Embryonic facial prominence (tissue), 1 donor: Measurements from ENCODE around the gene SNCB.

Experiments
- DNase-seq: peaks from one replicate; pipeline ENCODE4 v3.0.0-alpha.2; 2016; ENCODE audit errors: extremely low spot score

The SNCB gene

DNA sequence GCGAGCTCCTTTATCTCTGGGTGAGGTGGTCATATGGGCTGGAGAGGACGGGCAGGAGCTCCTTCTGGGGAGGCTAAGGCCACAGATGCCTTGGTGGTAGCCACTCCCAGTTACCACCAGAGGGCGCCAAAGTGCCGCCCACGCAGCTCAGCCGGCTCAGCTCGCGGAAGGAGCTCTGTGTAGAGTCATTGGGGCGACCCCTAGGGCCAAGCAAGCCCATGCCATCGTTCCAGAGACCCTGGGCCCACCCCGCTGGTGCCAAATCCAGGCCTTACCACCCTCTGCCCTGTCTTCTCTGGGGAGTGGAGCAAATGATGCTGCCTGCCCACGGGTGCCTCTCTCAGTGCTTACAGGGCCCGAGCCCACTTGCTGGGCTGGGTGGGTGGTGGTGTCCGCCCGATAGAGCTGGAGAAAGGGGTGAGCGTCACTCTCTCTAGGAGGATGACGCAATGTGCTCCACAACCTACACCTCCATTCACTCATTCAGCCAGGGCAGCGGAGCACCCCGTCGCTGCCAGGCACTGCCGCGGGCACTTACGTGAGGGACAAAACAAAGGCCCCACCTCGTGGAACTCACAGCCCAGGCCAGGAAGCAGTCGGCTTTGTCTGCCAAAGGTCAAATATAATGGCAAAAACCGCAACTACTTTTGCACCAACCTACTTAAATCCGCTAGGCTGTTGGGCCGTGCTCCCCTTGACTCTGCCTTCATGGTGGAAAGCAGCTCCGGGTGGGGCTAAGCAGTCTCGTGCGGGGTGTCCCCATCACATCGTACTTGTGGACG, 30.7 kb upstream of the SNCB start:
- DNase-seq = peak; percentile 42

DNA sequence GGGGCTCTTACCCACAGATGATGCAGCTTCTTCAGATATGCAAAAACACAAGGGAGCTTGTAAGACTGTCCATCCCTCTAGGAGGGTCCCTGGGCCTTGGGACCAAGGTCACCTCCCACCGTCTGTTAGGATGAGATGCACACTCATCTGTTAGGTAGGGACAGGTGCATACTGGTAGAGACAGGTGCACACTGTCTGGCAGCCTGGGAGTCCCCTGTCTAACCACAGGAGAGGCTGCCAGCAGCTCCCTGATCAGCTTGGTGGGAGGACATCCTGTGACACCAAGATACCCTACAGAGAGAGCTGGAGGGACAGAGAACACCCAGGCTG, 30.2 kb upstream of the SNCB start:
- DNase-seq = no peak

DNA sequence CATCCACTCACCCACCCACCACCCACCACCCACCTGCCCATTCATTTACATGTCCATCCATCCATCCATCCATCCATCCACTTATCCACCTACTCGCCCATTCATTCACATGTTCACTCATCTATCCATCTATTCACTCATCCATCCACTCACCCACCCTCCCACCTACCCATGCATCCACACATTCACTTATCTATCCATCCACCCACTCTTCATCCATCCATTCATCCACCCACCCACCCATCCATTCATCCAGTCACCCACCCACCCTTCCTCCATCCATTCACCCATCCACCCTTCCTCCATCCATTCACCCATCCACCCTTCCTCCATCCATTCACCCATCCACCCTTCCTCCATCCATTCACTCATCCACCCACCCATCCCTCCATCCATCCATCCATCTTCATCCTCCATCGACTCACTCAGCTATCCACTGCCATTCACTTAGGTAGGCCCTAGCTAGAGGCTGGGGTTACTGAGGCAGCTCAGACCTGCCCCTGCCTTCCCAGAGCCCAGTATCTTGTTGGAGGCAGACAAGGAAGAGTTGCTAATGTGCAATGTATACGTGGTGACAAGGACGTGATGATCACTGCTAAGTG, 29.6 kb upstream of the SNCB start:
- no peak for DNase-seq

DNA sequence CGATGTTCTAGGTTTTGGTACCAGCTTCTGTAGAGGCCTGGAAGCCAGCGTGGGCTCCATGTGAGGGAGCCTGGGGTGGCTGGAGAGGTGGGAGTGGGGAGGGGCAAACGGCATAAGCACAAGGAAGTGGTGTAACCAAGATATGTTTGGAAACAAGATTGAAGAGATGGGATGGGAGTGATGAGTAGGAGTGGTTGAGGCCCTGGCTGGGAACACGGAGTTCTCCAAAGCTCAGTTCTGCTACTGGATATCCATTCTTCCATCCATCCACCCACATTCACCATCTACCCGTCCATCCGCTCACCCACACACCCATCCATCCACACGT, 29.1 kb upstream of the SNCB start:
- DNase-seq = no peak

DNA sequence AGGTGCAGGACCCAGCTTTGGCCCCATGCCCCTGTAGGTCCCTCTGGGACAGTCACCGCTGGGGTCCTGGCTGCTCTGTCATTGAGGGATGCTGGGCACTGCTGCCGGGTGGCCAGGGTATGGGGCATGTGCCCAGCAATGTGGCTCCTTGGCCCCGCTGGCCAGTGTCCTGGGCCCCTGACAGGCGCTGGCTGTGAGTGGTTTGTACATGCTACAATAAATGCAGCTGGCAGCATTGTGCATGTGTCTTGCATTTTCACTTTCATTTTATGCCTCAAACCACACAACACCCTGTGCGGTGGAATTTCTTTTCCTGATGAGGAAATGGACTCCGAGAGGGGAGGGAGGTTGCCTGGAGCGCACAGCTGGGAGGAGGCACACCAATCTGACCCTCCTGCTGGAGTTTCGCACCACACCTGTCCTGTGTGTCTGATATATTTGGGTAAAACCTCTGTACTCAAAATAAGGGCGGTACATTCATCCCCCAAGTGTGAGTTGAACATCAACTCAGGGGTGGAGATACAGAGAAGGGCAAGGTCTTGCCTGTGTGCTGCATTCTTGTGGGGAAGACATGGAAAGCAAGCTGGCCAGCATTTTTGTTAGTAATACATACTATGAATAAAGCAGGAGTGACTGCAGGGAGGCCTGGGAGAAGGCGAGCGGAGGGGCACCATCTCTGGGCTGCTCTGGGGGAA, 28.6 kb upstream of the SNCB start:
- DNase-seq = no peak

DNA sequence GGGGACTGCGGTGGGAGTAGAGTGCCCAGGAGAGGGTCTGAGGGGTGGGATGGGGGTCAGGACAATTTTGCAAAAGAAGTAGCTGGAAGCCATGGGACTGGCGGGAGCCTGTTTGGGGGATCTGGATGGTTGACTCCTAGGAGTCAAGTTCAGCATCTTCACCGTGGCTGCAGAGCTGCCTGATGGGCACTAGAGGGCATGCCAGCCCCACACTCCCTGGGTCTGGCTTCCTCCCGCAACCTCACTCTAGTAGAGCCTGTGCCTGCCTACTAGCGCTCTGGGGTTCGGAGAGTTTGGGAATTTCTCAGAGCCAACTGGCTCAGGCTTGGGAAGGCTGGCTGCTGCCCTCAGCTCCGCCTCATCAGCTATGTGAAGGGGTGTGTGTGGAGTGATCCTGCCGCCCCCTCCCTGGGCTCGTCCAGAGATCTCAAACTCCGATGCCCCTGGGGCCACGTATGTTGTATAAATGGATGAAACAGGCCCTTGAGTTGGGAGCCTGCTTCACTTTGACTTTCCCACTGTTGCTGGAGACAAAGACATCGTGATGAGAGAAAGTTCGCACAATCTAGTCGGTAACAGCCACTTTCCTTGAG, 27.8 kb upstream of the SNCB start:
- DNase-seq = no peak

DNA sequence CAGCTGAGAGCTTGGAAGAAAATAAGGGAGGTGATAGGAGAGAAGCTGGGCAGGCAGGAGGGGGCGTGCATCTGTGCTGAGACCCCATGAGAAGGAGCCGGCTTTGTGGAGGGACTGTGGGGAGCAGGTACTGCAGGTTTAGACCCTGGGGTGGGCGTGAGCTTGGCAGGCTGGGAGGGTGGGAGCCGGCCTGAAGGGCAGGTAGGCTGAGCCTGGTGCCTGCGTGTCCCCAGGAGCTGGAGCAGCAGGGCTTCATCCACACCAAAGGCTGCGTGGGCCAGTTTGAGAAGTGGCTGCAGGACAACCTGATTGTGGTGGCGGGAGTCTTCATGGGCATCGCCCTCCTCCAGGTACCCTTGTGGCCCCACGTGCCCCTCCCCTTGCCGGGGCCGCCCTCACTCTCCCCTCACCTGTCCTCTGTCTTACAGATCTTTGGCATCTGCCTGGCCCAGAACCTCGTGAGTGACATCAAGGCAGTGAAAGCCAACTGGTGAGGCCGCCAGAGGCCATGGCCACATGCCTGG, 26.2 kb upstream of the SNCB start:
- DNase-seq = no peak

DNA sequence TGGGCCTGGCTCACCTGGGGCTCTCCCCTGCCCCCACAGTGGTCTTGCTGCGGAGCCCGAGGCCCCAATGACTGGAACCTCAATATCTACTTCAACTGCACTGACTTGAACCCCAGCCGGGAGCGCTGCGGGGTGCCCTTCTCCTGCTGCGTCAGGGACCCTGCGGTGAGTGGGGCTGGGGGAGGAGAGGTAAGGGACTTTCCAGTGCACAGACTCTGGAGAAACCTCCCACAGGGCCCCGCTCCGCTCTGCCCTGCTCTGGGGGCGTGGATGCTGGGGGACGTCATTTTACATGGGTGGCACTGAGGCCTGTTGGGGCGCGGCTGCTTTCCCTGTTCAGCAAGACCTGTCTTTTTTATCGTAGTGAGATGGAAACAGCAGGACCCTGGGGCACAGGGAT, 24.5 kb upstream of the SNCB start:
- no peak for DNase-seq

DNA sequence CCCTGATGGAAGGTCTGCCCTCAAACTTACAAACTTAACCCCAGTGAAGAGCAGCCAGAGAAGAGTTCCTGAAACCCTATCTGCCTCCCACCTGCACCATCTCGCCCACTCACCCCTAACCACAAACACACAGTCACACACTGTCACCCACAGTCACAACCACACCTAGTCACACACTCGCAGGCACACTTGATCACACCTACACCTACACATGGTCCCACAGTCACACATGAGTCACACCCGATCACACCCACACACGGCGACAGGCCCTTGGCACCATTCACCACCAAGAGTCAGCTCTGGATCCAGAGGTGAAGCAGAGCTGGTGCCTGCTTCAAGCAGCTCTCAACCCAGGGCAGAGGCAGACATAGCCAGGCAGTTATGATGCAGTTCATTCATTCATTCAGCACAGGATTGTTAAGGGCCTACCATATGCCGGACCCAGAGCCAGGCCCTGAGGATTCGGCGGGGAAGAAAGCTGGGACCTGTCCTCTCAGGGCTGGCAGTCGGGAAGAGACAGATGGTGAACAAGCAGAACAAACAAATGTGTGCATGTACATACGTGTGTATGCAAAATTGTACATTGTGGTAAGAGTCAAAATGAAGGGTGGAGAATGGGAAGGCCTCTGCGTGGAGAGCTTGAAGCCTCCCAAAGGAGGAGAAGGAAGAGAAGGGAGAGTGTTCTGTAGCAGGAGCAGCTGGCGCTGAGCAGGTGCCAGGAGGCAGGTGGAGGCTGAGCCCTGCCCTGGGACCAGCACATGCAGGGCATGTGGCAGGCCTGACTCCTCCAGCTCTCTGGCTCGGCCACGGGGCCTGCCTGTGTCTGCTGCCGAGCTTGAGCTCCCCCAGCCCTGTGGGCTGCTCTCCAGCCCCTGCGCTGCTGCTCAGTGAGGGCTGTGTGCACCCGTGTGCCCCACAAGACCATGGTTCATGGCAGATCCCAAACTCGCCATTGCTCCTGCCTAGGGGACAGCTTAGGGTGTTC, 23.4 kb upstream of the SNCB start:
- no peak for DNase-seq

DNA sequence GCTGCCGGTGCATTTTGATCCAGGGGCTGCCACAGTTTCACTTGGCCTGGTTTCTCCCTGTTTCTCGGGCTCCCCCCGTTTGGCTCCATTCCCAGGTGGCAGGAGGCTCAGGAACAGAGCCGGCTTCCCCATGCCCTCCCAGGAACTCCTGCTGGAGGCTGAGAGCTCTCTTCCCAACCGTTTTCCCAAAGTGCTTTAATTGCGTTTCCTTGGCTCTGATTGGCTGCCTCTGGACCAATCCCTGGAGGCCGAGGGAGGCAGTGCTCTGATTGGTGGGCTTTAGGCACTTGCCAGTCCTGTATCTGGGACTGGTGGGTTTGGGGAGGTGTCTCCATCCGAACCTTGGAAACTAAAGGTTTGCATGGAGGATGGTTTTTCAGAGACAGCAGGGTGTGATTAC, 21.8 kb upstream of the SNCB start:
- no peak for DNase-seq

DNA sequence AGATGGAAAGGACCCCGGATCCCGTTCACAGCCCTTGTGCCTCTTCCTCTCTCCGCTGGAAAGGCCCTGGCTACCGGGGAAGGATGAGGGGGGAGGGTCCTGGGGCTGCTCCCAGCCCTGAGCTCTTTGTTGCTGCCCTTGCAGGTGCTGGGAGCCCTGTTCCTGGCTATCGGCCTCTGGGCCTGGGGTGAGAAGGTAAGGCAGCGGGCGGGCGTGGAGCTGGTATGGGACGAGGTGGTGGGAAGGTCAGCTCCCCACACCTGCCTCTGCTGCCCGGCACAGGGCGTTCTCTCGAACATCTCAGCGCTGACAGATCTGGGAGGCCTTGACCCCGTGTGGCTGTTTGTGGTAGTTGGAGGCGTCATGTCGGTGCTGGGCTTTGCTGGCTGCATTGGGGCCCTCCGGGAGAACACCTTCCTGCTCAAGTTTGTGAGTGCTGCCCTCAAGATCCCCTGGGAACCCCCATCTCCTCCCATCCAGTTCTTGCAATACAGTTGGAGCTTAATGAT, 21.2 kb upstream of the SNCB start:
- no peak for DNase-seq

DNA sequence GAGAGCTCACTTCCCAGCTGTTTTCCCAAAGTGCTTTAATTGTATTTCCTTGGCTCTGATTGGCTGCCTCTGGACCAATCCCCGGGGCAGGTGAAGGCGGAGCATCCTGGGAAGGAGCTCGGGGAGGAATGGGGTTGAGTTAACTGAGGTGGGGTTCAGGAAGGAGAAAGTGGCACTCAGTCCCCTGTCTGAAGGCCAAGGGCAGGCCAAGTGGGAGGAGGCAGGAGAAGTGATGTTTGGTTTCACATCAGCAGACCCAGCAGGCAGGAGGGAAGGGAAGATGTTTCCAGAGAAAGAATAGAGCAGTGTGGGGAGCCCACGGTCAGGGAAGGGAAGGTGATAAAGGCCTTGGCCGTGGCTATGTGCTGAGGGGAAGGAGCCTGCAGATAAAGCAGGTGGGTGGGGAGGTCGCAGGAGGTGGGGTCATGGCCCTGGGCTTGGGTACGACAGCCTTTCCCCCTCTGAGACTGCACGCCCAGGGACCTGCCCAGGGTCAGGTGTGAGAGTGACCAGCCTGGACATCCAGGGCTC, 20.1 kb upstream of the SNCB start:
- no peak for DNase-seq

DNA sequence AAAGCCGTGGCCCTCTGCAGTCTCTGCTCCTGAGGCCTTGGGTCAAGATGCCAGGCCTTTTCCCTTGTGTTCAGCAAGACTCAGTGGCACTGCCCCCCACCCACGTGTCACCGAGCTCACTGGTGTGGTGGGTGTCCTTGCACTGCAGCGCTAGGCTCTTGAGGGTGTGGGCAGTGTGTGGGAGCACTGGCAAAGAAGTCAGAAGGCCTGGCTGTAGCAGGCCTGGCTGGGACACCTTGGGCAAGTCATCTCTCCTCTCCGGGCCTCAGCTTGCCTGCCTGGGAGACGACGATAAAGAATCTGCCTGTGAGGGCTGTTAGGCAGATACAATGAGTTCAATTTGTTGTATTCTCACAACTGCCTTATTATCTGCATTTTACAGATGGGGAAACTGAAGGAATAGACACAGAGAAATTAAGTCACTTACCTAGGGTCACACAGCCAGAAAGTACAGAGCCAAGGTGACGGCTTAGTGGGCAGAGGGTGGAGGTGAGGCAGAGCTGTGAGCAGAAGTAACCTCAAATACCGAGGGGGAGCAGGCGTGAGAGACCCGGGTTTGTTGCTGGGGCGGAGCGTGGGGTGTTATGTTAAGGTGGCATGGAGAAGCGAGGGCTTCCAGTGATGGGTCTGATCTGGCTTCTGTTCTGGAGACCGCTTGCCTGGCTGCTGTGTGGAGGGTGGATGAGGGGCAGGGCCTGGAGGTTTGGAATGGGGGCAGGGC, 18.3 kb upstream of the SNCB start:
- DNase-seq = no peak

DNA sequence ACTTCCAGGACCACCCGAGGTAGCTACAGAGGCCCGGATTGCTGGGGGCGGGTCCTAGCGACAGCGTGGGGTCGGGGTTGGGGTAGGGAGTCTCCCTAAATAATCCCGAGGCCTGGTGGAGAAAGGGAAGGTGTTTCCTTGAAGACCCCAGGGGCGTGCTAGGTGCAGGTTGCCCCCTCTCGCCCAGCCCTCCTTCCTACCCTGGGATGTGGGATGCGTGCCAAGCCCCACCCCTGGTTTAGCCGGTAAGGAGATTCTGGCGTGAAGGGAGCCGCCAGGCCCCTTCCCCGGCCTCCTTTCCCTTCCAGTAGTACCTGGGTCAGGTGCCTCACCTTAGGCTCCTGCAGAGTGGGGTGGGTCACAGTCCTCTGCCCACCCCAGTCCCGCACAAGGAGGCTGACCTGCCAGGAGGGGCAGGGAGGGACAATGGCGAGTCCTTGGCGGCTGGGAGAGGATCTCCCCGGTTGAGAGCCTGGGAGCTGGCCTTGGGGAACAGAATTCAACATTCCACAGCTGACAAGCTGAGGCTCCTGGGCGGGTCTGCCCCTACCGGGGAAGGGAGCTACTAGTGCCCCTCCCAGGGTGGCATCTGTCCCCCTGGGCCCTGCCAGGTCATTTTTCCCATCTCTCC, 17.6 kb upstream of the SNCB start:
- DNase-seq = no peak

DNA sequence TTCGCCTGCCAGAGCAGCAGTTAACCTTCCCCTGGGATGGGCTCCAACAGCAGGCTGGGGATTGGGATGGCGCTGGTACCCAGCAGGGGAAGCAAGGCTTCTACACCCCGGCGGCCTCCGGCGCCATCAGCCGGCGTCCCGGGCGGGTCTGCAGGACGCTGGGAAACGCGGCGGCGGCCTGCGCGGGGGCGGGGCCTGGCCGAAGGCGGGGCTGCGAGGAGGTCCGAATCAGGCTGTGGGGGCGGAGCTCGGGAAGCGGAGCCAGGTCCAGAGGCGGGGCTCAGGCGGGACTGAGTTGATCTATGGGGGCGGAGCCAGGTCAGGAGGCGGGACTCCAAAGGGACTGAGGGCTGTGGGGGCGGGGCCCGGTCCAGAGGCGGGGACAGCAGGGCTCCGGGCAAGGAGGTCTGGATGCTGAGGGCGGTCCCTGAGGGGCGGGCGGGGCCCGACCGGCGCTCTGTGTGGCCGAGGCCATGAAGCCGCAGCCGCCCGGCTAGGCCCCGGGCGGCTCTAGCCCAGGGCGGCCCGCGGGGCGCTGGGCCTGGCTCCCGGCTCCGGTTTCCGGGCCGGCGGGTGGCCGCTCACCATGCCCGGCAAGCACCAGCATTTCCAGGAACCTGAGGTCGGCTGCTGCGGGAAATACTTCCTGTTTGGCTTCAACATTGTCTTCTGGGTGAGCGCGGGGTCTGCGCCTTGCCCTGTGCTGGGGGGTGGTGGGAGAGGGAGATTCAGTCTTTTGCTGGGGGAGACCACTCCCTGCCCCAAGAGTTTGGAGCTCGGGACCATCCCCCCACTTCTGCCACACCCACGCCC, 16.9 kb upstream of the SNCB start, which contains the start of gene TSPAN17:
Gene TSPAN17, plus strand, starts transcription at position 455 of the 813 bp plus-strand sequence. Its CDS starts 132 bp downstream, at position 587.
- DNase-seq = peak; percentile 95

DNA sequence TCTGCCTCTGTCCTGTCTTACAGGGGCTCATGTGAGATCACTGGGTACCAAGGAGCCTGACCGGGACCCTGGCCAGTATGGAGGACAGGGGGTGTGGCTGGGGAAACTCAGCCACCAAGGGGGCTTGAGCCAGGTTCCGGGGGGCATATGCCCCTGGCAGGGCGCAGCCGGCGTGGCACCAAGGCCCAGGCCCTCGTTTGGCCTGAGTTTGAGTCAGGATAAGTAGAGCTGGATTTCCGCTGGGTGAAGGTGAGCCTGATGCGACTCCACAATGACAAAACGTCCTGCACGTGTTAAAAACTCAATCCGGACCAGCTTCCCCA, 16.3 kb upstream of the SNCB start:
- DNase-seq = no peak

DNA sequence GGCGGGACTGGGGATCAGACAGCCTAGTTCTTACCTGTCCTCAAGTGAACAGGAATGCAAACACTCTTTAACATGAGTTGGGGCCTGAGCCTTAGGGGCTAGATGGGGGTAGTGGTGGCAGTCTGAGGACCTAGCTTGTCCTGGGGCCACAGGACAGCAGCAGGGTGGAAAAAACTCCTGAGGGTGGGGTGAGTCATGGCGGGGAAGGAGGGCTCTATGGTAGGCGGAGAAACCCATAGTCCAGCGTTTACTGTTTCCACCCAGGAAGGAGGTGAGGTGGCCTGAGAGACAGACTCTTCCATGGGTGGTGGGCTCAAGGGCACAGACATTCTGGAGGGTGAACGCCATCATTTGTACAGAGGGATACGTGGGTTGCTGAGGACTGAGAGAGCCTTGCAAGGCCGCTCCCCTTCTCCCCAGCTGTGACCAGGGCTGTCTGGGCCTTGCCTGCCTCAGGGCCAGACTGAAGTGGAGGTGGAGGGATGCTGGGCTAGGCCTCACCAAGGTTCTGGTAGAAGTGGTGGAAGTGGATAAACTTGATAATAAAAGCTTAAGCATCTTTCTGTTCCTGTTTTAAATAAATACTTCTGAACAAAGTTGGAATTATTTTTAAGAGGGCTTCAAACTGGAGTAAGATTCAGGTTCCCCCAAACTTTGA, 15.8 kb upstream of the SNCB start:
- DNase-seq = no peak

DNA sequence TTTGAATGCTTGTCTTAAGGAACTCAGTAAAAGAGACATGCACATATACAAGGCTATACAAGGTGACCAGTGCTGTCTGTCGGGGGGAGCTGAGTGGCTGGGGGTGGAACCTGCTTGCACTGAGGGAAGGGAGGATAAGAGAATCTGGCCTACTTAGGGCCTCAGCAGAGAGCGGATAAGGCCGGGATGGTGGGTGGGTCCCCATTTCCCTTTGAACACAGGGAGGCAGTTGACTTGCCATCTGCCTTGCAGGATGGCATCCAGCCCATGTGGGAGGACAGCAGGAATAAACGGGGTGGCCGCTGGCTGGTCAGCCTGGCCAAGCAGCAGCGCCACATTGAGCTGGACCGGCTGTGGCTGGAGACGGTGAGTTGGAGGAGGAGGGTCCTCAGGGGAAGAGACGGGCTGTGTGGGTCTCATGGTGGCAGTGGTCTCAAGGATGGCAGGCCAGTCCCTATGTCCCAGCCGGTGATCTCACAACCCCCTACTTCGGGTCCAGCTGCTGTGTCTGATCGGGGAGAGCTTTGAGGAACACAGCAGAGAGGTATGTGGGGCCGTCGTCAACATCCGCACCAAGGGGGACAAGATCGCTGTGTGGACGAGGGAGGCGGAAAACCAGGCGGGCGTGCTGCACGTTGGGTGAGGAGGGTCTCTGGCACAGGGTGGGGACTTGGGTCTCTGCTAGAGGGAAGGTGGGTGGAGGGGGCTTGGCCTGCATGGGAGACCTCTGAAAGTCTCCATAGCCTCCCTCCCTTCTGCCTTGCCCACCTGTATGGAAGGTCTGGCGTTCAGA, 14.7 kb upstream of the SNCB start:
- no peak for DNase-seq
